ENCODE data around the gene EIF2S1.

The EIF2S1 gene

DNA sequence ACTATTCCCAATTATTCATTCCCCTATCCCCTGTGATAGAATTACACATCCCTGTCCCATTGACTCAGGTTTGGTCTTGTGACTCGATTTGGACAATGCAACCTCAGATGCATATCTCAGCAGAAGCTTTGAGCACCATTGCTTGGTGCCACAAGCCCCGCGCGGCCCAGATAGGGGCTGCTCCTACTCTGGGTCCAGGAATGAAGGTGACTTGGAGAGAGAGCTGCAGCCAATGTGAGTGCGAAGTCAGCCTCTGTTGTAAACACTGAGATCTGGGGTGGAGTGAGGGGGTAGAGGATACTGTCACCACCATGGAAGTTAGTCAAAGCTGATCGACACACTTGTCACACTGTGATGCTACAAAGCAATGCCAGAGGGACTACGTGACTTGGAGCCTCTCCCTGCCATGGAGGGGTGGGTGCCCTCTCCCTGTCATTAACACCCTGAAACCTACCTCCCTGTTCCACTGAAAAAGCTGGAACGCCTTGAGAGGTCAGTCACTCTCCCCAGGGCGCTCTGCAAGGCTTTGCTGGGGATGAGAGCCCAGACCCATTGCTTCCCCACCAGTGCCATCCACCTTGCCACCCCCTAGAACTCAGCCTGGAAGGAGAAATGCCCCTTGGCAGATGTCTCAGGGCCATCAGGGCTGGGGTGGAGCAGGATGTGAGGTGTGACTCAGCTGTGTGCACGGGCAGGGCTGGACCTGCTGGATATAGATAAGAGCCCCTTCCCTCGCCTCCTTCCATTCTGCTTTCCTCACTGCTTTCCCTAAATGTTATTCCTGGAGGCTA is 58.5 kb downstream of the EIF2S1 start:
- DNase-seq, result no peak
- H2BK5ac ChIP-seq (ENCODE audit: low read depth, low read length, poor library complexity, severe bottlenecking), result no peak overlapping the region
- no peak overlapping the region for H3K27ac ChIP-seq (ENCODE audit: low read length, poor library complexity, severe bottlenecking)
- H4K8ac ChIP-seq (ENCODE audit: low read length), result no peak overlapping the region
- WGBS, result 95% methylated on average over 7 of the region's 11 CpGs
- no peak overlapping the region for H3K4me2 ChIP-seq (ENCODE audit: low read length, poor library complexity, severe bottlenecking)
- H2BK12ac ChIP-seq (ENCODE audit: low read length in 2 of 2), result no peak overlapping the region
- H3K36me3 ChIP-seq (ENCODE audit: control insufficient read depth in 1 of 2, insufficient read depth in 2 of 2, low read depth in 1 of 2, low read length in 2 of 2), result no peaks in the 10 kb centered on the region
- no peak overlapping the region for H3K4ac ChIP-seq (ENCODE audit: low read depth in 1 of 2, low read length in 2 of 2)
- H2AK5ac ChIP-seq (ENCODE audit: low read length, severe bottlenecking), result no peak overlapping the region
- peaks cover 10% of the 10 kb centered on the region for H3K4me1 ChIP-seq (ENCODE audit: control insufficient read depth, insufficient read depth, low read depth, low read length)
- no peak overlapping the region for H3K9ac ChIP-seq (ENCODE audit: low read length)
- H3K4me3 ChIP-seq (ENCODE audit: insufficient read depth in 1 of 2, low read depth in 1 of 2, low read length in 2 of 2), result no peak overlapping the region
- H2AFZ ChIP-seq (ENCODE audit: low read depth, low read length), result no peak overlapping the region
- no peak overlapping the region for H3K18ac ChIP-seq (ENCODE audit: low read depth in 1 of 2, low read length in 2 of 2)
- H2BK120ac ChIP-seq (ENCODE audit: low read depth, low read length), result no peak overlapping the region
- H3K23ac ChIP-seq (ENCODE audit: low read length in 2 of 2), result no peak overlapping the region
- H3K27me3 ChIP-seq (ENCODE audit: control insufficient read depth in 1 of 2, insufficient read depth in 1 of 2, low read length in 2 of 2), result no peaks in the 10 kb centered on the region
- H4K91ac ChIP-seq (ENCODE audit: low read length), result no peak overlapping the region
- no peaks in the 10 kb centered on the region for H3K9me3 ChIP-seq (ENCODE audit: control insufficient read depth, low read length)
- H2BK15ac ChIP-seq (ENCODE audit: low read depth, poor library complexity, severe bottlenecking), result no peak overlapping the region
- H3K79me1 ChIP-seq (replicated peaks; ENCODE audit: low read length, poor library complexity, severe bottlenecking), result no peaks in the 10 kb centered on the region
- no peak overlapping the region for H3K14ac ChIP-seq (ENCODE audit: low read length in 2 of 2)

DNA sequence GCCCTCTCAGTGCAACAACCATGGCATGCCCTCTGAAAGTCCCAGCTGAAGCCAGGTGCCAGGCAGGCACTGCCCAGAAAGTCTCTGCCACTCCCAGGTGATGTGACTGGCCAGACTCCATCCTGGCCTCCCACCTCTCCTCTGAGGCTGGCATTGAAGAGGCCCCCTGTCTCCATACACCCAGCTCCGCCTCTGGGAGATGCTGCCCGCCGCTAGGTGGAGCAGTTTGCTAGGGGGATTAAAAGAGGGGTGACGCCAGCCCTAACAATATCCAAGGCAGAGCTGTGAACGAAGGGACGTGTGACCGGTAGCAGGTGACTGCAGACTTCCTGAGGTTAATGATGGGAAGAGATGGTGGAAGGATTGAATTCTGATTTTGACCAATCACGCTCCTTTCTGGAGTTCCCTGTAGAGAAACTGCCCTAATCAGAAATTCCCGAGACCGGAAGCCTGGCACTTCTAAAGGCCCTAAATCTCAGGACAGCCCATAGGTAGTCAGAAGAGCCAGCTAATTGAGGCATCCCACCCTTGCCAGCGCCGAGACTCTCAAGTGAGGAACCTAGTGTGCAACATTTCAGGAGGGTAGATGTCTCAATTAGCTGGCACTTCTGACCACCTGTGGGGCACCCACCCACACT is 60.1 kb downstream of the EIF2S1 start:
- Histone ChIP-seq H2BK120ac (ENCODE audit: low read depth, low read length) (no peak overlapping the region), H2BK12ac (ENCODE audit: low read length in 2 of 2) (no peak overlapping the region), H3K27ac (ENCODE audit: low read length, poor library complexity, severe bottlenecking) (no peak overlapping the region), H3K14ac (ENCODE audit: low read length in 2 of 2) (no peak overlapping the region), H3K36me3 (ENCODE audit: control insufficient read depth in 1 of 2, insufficient read depth in 2 of 2, low read depth in 1 of 2, low read length in 2 of 2) (no peaks in the 10 kb centered on the region), H2BK15ac (ENCODE audit: low read depth, poor library complexity, severe bottlenecking) (no peak overlapping the region), H3K4me2 (ENCODE audit: low read length, poor library complexity, severe bottlenecking) (no peak overlapping the region), H3K27me3 (ENCODE audit: control insufficient read depth in 1 of 2, insufficient read depth in 1 of 2, low read length in 2 of 2) (peaks cover 0 to 6% of the 10 kb centered on the region in 2 experiments), H3K4ac (ENCODE audit: low read depth in 1 of 2, low read length in 2 of 2) (no peak overlapping the region), H3K4me1 (ENCODE audit: control insufficient read depth, insufficient read depth, low read depth, low read length) (peaks cover 3% of the 10 kb centered on the region), H4K91ac (ENCODE audit: low read length) (no peak overlapping the region), H2BK5ac (ENCODE audit: low read depth, low read length, poor library complexity, severe bottlenecking) (no peak overlapping the region), H2AK5ac (ENCODE audit: low read length, severe bottlenecking) (no peak overlapping the region), H3K9me3 (ENCODE audit: control insufficient read depth, low read length) (no peaks in the 10 kb centered on the region), H3K18ac (ENCODE audit: low read depth in 1 of 2, low read length in 2 of 2) (no peak overlapping the region), H3K4me3 (ENCODE audit: insufficient read depth in 1 of 2, low read depth in 1 of 2, low read length in 2 of 2) (no peak overlapping the region), H3K79me1 (replicated peaks; ENCODE audit: low read length, poor library complexity, severe bottlenecking) (no peaks in the 10 kb centered on the region), H3K23ac (ENCODE audit: low read length in 2 of 2) (no peak overlapping the region), H3K9ac (ENCODE audit: low read length) (no peak overlapping the region), H4K8ac (ENCODE audit: low read length) (no peak overlapping the region), H2AFZ (ENCODE audit: low read depth, low read length) (no peak overlapping the region)
- WGBS, result 77% methylated on average over 12 of the region's 12 CpGs
- no peak for DNase-seq

DNA sequence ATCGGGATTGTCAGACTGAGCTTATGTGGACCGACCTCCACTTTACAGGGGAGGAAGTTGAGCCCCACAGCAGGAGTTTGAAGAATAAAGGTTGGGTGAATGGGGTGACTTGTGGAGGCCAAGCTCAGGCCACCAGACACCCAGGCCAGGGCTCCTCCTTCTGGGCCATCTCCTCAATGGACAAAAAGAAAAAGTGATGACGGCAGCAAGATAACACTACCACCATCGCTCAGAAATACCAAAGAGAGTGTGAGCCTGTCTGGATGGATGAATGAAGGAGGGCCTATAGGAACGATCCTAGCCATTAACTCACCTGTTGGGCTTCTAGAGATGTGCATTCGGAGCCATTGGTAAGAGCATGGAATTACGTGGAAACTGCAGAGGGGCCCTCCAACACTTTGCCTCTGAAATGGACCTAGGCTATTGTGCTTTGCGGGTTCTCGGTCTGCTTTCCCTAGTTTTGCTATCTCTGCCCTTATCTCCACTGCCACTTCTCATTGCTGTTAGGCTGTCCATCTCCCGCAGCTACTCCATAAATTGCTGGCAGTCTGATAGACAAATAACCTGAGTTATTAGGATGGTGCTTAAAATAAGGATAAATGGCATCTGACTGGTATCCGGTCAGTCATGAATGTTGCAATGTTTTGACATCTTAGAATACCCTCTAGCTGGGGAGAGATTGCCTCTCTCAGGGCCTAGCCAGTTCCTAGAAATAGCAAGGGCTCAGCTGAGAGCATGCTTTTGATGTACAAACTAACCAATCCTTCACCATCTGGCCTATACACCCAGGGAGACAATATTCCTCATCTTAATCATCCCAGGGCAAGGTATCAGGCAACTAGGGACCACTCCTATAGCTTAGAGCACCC is 61.5 kb downstream of the EIF2S1 start:
- Histone ChIP-seq H4K91ac (ENCODE audit: low read length) (no peak overlapping the region), H3K27me3 (ENCODE audit: control insufficient read depth in 1 of 2, insufficient read depth in 1 of 2, low read length in 2 of 2) (peaks cover 3 to 14% of the 10 kb centered on the region in 2 experiments), H3K14ac (ENCODE audit: low read length in 2 of 2) (no peak overlapping the region), H2AFZ (ENCODE audit: low read depth, low read length) (no peak overlapping the region), H3K4me2 (ENCODE audit: low read length, poor library complexity, severe bottlenecking) (no peak overlapping the region), H3K4me1 (ENCODE audit: control insufficient read depth, insufficient read depth, low read depth, low read length) (peaks cover 3% of the 10 kb centered on the region), H3K23ac (ENCODE audit: low read length in 2 of 2) (no peak overlapping the region), H3K4me3 (ENCODE audit: insufficient read depth in 1 of 2, low read depth in 1 of 2, low read length in 2 of 2) (no peak overlapping the region), H3K79me1 (replicated peaks; ENCODE audit: low read length, poor library complexity, severe bottlenecking) (no peaks in the 10 kb centered on the region), H3K9ac (ENCODE audit: low read length) (no peak overlapping the region), H4K8ac (ENCODE audit: low read length) (no peak overlapping the region), H2BK5ac (ENCODE audit: low read depth, low read length, poor library complexity, severe bottlenecking) (no peak overlapping the region), H2AK5ac (ENCODE audit: low read length, severe bottlenecking) (no peak overlapping the region), H3K4ac (ENCODE audit: low read depth in 1 of 2, low read length in 2 of 2) (no peak overlapping the region), H3K18ac (ENCODE audit: low read depth in 1 of 2, low read length in 2 of 2) (no peak overlapping the region), H2BK15ac (ENCODE audit: low read depth, poor library complexity, severe bottlenecking) (peak overlapping the region; percentile 37), H2BK12ac (ENCODE audit: low read length in 2 of 2) (no peak overlapping the region), H3K9me3 (ENCODE audit: control insufficient read depth, low read length) (no peaks in the 10 kb centered on the region), H2BK120ac (ENCODE audit: low read depth, low read length) (no peak overlapping the region), H3K27ac (ENCODE audit: low read length, poor library complexity, severe bottlenecking) (no peak overlapping the region), H3K36me3 (ENCODE audit: control insufficient read depth in 1 of 2, insufficient read depth in 2 of 2, low read depth in 1 of 2, low read length in 2 of 2) (no peaks in the 10 kb centered on the region)
- DNase-seq, result no peak
- WGBS, result 92% methylated on average over 11 of the region's 11 CpGs

DNA sequence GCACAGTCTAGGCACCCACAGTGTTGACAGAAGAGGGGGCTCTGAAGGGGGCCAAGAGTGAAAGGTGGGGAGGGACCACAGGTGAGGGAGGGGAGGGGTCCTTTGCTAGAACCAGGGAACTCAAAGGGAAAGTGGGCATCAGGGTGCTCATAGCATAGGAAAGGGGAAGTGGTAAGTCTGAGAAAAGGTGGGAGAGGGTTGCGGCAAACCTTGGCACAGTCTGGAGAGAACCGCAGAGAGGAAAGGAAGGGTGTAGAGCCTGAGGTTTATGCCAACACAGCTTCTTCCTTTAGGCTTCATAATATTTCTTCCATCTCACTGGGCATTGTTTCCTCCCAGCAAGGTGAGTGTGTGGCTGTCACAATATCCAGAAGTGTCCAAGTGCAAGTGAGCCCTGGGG is 63.3 kb downstream of the EIF2S1 start:
- Histone ChIP-seq H2AK5ac (ENCODE audit: low read length, severe bottlenecking) (no peak overlapping the region), H3K79me1 (replicated peaks; ENCODE audit: low read length, poor library complexity, severe bottlenecking) (no peaks in the 10 kb centered on the region), H4K8ac (ENCODE audit: low read length) (no peak overlapping the region), H3K27ac (ENCODE audit: low read length, poor library complexity, severe bottlenecking) (no peak overlapping the region), H3K4ac (ENCODE audit: low read depth in 1 of 2, low read length in 2 of 2) (no peak overlapping the region), H3K23ac (ENCODE audit: low read length in 2 of 2) (no peak overlapping the region), H2BK120ac (ENCODE audit: low read depth, low read length) (no peak overlapping the region), H2BK5ac (ENCODE audit: low read depth, low read length, poor library complexity, severe bottlenecking) (no peak overlapping the region), H2AFZ (ENCODE audit: low read depth, low read length) (no peak overlapping the region), H3K4me2 (ENCODE audit: low read length, poor library complexity, severe bottlenecking) (no peak overlapping the region), H3K4me1 (ENCODE audit: control insufficient read depth, insufficient read depth, low read depth, low read length) (peaks cover 8% of the 10 kb centered on the region), H2BK15ac (ENCODE audit: low read depth, poor library complexity, severe bottlenecking) (no peak overlapping the region), H2BK12ac (ENCODE audit: low read length in 2 of 2) (no peak overlapping the region), H3K14ac (ENCODE audit: low read length in 2 of 2) (no peak overlapping the region), H3K27me3 (ENCODE audit: control insufficient read depth in 1 of 2, insufficient read depth in 1 of 2, low read length in 2 of 2) (peaks cover 3 to 14% of the 10 kb centered on the region in 2 experiments), H4K91ac (ENCODE audit: low read length) (no peak overlapping the region), H3K9me3 (ENCODE audit: control insufficient read depth, low read length) (no peaks in the 10 kb centered on the region), H3K18ac (ENCODE audit: low read depth in 1 of 2, low read length in 2 of 2) (no peak overlapping the region), H3K9ac (ENCODE audit: low read length) (no peak overlapping the region), H3K4me3 (ENCODE audit: insufficient read depth in 1 of 2, low read depth in 1 of 2, low read length in 2 of 2) (no peak overlapping the region), H3K36me3 (ENCODE audit: control insufficient read depth in 1 of 2, insufficient read depth in 2 of 2, low read depth in 1 of 2, low read length in 2 of 2) (no peaks in the 10 kb centered on the region)
- no peak for DNase-seq
- WGBS, result 100% methylated on average over 2 of the region's 2 CpGs

All from mesenchymal stem cell (in vitro differentiated cells and primary cell).